Kasumi-1 (cell line): ENCODE results near the gene ITGA7.

Experiments
- DNase-seq, 2 experiments: peaks; one replicate each; lab custom pipeline; 2025; lab: John Stamatoyannopoulos, UW

Gene ITGA7

GRCh38 chr12:55733858-55734257 is 26.2 kb upstream of the ITGA7 start:
- no peak for DNase-seq

GRCh38 chr12:55733021-55733555 is 25.4 kb upstream of the ITGA7 start:
- DNase-seq = no peak

- DNase-seq = no peak
These were observed 24.6 kb upstream of the ITGA7 start for GRCh38 chr12:55732288-55732687.

- peak; percentile 71 to 80 for DNase-seq
These were observed 22.4 kb upstream of the ITGA7 start for GRCh38 chr12:55729819-55730818.

GRCh38 chr12:55728939-55729818 is 21.5 kb upstream of the ITGA7 start, which contains the start of gene CD63:
TSS of gene CD63 (minus strand) at chr12:55729009. CDS start at chr12:55728341, 668 bp downstream.
- DNase-seq = peak; percentile 90 to 91

GRCh38 chr12:55728186-55728938 is 20.7 kb upstream of the ITGA7 start:
- peak in 1 of 2 experiments; percentile 25 for DNase-seq

GRCh38 chr12:55727643-55728185 is 20.0 kb upstream of the ITGA7 start:
- no peak for DNase-seq

GRCh38 chr12:55726971-55727370 is 19.3 kb upstream of the ITGA7 start:
- DNase-seq = no peak

- no peak for DNase-seq
These were observed 17.9 kb upstream of the ITGA7 start for GRCh38 chr12:55725556-55725955.

- no peak for DNase-seq
These were observed 17.2 kb upstream of the ITGA7 start for GRCh38 chr12:55724940-55725309.

GRCh38 chr12:55724226-55724939 is 16.7 kb upstream of the ITGA7 start:
- peak; percentile 78 to 84 for DNase-seq

GRCh38 chr12:55723516-55724225 is 16.0 kb upstream of the ITGA7 start:
- no peak for DNase-seq

GRCh38 chr12:55722948-55723347 is 15.2 kb upstream of the ITGA7 start:
- no peak for DNase-seq

GRCh38 chr12:55721601-55722213 is 14.0 kb upstream of the ITGA7 start:
- no peak for DNase-seq

GRCh38 chr12:55720894-55721444 is 13.3 kb upstream of the ITGA7 start:
- DNase-seq = peak in 1 of 2 experiments; percentile 6

GRCh38 chr12:55720071-55720564 is 12.4 kb upstream of the ITGA7 start, which contains the start of gene RDH5:
TSS of gene RDH5 (plus strand) at chr12:55720393. CDS start at chr12:55721185, 792 bp downstream.
- no peak for DNase-seq

- no peak for DNase-seq
These were observed 11.7 kb upstream of the ITGA7 start for GRCh38 chr12:55719371-55719770.

GRCh38 chr12:55718624-55719275 is 11.0 kb upstream of the ITGA7 start:
- no peak for DNase-seq
